Stimulated activated CD4-positive, alpha-beta T cell treated with anti-CD3 and anti-CD28 coated beads, Interleukin-12 subunit alpha, Interleukin-12 subunit beta, amount 100 ng/mL, for 24 hours (primary cell): Measurements from ENCODE around the gene FAM25A.
"Not testable (repeated sequence)": the region's sequence is repeated elsewhere in the genome, so short reads cannot be mapped to it uniquely, and the experiment has no call there.

Source experiments
- DNase-seq, 2 experiments: peaks; one replicate each; pipeline ENCODE4 v3.0.0-alpha.2; 2020; ENCODE audit warnings: low read depth in 2 of 2

The FAM25A gene

DNA sequence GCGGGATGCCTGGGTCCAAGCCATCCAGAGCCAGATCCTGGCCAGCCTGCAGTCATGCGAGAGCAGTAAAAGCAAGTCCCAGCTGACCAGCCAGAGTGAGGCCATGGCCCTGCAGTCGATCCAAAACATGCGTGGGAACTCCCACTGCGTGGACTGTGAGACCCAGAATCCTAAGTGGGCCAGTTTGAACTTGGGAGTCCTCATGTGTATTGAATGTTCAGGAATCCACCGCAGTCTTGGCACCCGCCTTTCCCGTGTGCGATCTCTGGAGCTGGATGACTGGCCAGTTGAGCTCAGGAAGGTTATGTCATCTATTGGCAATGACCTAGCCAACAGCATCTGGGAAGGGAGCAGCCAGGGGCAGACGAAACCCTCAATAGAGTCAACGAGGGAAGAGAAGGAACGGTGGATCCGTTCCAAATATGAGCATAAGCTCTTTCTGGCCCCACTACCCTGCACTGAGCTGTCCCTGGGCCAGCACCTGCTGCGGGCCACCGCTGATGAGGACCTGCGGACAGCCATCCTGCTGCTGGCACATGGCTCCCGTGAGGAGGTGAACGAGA lies 10.9 kb upstream of the FAM25A start:
- not testable (repeated sequence) for DNase-seq

DNA sequence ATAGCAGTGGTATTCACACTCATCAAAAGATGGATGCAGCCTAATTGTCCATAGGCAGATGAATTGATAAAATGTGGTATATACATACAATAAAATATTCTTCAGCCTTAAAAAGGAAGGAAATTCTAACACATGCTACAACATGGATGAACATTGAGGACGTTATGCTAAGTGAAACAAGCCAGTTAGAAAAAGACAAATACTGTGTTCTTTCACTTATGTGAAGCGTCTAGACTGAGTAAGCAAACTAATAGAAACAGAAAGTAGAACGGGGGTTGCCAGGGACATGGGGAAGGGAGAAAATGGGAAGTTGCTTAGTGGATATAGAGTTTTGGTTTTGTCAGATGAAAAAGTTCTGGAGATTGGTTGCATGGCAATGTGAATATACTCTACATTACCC lies 6.6 kb upstream of the FAM25A start:
- DNase-seq: not testable (repeated sequence)

DNA sequence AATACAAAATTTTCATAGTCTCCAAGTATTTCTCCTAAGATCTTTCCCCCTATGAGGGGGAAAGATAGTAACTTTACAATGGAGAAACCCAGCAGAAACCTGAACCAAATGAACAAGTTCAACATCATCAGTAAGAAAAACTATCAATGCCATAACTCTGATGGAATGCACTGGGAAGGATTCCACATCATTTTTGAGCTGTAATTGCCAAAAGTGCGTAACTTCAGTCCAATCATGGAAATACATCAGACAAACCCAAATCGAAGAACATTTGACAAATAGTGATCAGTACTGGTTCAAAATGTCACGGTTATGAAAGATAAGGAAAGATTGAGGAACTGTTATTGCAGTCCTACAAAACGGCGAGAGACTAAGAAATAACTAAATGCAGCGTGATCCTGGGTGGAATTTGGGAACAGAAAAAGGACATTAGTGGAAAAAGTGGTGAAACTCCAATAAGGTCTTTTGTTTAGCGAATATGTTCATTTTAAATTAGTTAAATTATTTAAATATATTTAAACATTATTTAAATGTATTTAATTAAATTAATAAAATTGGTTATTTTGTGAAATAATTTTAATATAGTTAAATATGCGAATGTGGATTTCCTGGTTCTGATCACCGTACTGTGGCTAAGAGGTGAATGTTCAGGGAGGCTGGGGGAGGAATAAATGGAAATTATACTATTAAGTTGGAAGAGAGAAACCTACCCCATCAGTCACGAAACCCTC lies 4.9 kb upstream of the FAM25A start:
- DNase-seq: not testable (repeated sequence)

DNA sequence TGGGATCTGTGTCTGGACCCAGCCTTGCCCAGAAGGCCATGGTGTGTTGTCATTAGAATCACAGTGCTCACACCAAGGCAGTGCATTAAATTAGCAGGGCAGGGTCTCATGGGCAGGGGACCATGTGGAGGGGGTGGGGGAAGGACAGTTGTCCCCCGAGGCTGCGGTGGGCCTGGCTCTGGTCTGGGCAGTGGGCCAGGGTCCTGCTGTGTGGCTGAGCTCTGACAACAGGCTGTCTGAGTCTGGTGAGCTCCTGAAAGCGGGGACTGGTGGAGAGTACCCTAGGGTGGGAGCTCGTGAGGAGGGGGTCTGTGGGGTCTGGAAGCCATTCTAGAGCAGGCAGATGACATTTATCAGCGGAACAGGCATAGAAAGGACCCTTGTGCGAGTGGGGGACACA lies 2.0 kb upstream of the FAM25A start:
- DNase-seq: not testable (repeated sequence)

DNA sequence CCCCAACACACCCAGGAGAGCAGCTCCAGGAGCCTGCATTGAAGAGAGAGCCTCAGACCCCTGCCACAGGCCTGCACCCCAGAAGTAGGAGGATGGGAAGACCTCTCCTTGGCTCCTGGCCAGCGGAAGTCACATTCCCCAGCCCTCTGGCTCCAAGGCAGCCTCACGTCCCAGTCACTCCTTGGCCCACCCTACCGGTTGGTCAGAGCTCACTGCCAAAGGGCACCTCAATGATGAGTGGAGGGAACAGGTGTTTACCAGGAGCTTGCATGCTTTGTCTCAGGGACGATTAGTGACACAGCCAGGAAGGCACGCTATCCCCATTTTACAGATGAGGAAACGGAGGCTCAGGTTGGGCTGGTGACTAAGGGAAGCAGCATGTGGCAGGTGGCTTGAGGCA lies 1.0 kb upstream of the FAM25A start:
- DNase-seq: not testable (repeated sequence)

DNA sequence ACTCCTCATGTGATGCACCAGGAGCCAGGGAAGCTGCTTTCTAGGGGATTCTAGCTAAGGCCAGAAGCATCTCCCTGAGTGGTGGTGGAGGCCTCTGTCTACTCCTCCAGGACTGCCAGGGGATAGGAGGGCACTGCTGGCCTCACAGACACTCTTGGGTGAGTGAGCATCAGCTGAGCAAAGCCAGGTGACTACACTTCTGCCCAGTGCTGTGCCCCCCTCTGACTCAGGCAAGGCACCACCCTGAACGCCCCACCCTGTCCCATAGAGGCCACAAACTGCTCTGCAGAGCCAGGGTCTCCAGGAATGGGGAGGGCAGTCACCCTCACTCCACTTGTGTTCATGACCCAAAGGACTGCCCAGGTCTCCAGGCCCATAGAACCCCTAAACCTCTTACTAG lies 590 bp upstream of the FAM25A start:
- DNase-seq: not testable (repeated sequence)

DNA sequence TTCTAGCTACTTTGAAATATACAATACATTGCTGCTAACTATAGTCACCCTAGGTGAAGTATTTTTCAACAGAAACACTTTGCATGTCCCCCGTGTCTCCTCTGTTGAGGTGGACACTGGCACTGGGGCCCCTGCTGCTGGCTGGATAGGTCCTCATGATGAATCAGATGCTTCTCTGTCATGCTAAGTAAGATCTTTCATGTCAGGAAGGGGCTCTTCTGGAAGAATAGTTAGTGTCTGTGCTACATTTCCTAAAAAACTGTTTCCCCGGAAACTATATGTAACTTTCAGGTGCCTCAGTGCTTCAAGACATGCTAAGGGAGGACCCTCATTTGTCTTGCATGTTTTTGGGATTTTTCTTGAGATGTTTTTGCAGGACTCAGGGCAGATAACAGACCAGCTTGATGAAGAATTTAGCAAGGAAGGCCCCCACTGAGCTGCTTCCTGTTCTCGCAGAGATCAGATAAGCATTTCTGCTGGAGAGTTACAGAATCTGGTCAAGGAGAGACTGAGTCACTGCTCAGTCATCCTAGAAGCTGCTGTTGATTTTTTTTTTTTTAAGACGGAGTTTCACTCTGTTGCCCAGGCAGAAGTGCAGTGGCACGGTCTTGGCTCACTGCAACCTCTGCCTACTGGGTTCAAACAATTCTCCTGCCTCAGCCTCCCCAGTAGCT lies 5.3 kb downstream of the FAM25A start:
- DNase-seq: not testable (repeated sequence)

DNA sequence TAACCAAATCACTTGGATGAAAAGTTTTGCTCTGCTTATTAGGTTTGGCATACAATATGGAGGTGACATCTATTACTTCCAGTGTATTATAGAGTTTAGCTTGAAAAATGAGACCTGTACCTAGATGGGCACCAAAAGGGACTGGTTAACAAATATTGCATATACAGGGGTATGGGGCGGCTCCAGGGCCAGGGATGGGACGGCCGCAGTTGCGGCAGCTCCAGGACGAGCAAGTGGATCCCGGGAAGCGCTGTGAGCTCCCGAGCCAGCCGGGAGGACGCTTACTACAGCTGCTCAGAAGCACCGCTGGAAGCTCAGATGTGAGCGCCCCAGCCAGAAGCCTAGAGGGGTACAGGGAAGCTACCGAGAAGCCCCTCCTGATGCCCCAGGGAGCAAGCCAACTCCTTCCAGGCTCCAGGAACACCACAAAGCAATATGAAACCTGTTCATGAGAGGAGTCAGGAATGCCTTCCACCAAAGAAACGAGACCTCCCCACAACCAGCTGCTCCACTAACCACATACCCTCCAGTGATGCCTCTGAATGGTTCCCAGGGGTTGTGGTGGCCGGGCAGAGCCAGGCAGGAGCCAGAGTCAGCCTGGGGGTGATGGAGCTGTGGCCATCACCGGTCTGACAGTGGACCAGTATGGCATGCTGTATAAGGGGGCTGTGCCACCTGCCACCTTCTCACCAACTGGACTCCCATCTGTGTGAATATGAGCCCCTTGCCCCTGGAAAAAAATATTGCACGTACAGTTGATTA lies 6.8 kb downstream of the FAM25A start:
- DNase-seq: not testable (repeated sequence)

DNA sequence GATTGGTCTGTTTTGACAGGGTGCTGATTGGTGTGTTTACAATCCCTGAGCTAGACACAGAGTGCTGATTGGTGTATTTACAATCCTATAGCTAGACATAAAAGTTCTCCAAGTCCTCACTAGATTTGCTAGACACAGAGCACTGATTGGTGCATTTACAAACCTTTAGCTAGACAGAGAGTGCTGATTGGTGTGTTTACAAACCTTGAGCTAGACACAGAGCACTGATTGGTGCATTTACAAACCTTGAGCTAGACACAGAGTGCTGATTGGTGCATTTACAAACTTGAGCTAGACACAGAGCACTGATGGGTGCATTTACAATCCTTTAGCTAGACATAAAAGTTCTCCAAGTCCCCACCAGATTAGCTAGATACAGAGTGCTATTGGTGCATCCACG lies 10.3 kb downstream of the FAM25A start:
- DNase-seq: not testable (repeated sequence)

DNA sequence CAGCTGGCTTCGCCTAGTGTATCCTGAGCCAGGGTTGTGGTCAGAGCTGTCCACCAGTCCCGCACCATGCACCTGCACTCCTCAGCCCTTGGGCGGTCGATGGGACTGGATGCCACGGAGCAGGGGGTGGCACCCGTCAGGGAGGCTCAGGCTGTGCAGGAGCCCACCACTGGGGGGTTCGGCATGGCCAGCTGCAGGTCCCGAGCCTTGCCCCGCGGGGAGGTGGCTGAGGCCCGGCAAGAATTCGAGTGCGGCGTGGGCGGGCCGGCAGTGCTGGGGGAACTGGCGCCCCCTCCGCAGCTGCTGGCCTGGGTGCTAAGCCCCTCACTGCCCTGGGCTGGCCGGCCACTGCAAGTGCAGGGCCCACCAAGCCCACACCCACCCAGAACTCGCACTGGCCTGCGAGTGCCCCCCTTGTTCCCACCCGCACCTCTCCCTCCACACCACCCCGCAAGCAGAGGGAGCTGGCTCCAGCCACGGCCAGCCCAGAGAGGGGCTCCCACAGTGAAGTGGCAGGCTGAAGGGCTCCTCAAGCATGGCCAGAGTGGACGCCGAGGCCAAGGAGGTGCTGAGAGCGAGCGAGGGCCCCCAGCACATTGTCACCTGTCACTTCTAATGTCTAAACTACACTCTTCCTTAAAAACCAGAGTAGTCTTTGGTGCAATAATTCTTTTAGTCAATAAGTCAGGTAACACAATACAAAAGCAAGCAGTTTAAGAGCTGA lies 11.0 kb downstream of the FAM25A start:
- no peak for DNase-seq

DNA sequence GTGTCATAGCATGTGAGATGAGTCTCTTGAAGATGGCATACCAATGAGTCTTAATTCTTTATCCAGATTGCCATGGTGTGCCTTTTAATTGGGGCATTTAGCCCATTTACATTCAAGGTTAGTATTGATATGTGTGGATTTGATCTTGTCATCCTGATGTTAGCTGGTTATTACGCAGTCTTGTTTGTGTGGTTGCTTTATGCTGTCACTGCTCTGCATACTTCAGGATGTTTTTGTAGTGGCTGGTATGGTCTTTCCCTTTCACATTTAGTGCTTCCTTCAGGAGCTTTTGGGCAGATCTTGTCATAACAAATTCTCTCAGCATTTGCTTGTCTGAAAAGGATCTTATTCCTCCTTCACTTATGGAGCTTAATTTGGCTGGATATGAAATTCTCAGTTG lies 16.5 kb downstream of the FAM25A start:
- DNase-seq: no peak

DNA sequence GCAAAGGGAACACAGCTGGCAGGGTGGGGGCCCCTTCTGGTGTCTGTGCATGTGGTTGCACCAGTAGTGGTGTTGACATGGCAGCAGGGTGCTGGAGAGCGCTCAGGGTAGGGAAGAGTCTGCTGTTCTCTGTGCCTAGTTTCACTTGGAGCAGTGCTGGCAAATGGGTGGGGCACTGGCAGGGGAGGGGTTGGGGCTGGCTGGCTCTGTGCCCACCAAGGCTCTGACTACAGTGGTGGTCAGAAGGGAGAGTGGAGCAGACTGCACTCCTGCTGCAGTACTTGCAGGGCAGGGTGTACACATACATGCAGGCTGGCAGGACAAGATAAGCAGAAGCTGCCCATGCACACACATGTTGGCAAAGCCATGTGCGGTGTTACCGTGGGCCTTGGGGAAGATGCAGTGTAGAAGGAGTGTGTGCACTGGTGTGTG lies 18.2 kb downstream of the FAM25A start:
- no peak for DNase-seq

DNA sequence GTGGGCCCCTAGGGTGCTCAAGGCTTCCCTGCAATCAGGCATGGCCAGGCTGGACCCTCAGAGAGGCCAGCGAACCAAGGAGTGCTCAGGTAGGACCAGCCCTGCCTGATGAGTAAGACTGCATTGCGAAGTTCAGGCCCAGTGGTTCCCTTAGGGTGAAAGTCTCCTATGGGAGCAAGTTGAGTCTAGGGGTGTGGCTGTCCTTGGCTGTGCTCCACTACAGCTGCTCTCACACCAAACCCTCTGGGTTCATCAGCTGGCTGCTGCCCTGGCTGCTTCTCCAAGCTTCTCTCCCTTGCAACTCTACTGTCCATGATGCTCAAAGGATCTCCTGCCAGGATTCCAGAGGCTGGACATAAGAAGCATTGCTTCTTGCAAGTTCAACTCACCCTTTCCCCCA lies 18.7 kb downstream of the FAM25A start:
- no peak for DNase-seq

DNA sequence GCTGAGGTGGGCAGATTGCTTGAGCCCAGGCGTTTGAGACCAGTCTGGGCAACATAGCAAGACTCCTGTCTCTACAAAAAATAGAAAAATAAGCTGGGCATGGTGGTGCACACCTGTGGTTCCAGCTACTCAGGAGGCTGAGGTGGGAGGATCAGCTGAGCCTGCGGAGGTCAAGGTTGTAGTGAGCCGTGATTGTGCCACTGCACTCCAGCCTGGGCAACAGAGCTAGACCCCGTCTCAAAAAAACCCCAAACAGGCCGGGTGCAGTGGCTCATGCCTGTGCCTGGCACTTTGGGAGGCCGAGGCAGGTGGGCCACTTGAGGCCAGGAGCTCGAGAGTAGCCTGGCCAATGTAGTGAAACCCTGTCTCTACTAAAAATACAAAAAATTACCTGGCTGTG lies 23.5 kb downstream of the FAM25A start:
- not testable (repeated sequence) for DNase-seq

DNA sequence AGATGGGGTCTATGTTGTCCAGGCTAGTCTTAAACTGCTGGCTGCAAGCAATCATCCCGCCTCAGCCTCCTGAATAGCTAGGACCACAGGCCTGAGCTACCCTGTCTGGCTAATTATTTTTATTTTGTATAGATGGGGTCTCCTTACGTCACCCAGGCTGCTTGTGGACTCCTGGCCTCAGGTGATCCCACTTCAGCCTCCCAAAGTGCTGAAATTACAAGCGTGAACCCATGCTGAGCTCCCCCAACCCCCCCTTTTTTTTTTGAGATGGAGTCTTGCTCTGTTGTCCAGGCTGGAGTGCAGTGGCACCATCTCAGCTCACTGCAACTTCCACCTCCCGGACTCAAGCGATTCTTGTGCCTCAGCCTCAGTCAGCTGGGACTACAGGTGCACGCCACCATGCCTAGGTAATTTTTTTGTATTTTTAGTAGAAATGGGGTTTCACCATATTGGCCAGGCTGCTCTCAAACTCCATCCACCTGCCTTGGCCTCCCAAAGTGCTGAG lies 25.4 kb downstream of the FAM25A start:
- no peak for DNase-seq

DNA sequence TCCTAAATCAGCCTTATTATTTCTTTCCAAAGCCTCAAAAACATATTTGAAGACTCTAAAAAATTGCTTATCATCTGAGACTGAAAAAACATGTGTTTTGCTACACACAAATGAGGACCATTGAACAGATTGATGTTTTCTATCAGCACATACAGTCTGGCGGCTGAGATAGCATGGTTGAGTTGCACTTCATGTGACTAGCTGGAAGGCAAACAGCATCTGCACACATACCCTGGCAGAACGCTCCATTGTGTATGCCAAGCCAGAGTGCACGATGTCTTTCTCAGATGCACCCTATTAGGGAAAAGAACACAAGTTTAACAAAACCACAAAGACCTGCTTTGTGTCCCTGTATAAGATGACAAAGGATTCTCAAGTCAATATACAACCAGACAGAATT lies 33.0 kb downstream of the FAM25A start:
- no peak for DNase-seq

DNA sequence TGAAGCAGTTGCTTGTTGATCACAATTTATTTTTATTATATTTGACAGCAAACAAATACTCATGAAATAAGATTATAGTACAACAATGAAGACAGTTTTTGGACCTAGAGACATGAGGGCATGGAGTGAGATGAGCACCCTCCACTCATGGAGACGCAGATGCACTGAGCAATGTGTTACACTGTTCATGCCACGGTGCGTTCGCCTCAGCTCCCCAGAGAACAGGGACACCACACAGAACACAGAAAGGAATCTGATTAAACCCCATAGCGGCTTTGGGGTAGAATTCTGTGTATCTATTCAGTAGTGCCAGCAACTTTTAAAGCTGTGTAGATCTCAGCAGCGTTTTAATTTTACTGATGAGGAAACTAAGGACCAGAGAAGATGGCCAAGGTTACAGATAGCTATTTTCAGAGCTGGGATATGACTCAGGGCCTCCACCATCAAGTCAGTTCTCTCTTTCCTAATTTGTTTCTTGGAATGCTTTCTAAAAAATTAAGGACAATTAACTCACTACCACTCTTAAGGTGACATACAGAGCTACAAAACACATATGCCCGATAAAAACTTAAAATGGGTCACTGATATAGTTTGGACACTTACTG lies 33.6 kb downstream of the FAM25A start:
- DNase-seq: no peak

DNA sequence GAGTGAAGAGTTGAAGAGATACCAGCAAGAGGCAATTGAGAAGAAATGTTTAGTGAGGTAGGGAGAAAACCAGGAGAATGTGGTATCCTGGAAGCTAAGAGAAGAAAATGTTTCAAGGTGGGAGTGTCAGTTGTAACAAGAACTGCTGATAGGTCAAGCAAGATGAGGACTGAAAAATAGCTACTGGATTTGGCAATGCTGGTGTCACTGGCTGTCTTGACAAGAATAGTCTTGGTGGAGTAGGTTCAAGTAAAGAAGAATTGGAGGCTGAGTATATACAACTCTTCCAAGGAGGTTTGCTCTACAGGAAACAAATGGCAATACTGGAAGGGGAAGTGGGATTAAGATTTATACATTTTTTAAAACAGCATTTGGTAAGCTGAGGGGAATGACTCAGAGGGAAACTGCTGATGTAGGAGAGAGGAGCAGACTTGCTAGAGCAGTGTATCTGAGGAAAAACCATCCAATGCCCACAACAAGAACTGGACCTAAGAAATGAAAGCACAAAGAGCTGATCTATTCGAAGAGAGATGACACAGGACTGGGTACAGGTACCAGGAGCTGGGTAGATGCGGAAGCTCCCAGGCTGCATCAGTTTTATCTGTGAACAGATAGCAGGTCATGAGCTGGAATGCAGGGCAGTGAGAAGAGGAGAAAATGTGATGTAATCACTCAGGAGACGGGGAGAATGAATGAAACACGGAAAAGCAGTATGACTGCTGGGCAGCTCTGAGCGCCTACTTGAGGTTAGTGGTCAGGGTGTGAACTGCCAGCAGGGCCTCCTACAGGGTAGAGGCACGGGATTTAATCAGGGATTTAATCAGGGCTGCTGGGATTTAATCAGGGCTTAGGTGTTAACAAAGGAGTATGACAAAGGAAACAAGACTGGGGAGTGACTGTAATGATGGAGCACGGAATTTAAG lies 34.5 kb downstream of the FAM25A start:
- no peak for DNase-seq

DNA sequence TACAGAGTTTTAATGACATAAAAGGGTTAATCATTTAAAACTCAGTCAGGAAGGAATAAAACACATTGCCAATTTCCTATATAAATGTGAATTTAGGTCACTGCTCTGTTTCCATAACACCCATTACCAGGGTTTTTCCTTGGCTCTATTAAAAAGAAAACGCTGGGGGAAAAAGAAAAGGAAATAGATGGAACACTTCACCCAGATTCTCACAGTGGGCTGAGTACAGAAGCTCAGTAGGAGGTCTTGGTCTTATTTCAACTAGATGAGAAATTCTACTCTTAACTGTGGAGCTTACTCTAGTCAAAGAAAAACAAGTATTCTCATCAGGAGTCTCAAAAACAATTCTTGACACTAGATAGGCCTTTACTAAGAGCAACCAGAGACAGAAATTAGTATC lies 38.1 kb downstream of the FAM25A start:
- no peak for DNase-seq

DNA sequence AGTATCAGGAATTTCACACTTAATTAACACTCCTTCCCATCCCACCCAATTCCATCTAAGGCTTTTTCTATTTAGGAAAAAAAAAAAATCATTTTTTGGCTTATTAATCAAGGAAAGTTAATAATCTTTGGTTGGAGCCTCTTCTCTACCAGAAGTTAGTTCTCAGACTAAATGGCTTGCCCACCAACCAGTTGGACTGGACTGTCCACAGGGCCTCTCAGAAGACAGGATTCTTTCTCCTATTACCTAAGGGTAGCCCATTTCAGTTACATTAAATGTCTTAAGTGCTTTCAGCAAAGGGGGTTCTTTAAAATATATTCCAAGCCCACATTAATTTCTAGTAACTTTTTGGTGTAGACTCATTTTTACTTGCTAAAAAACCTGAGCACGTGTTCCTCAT lies 39.3 kb downstream of the FAM25A start:
- DNase-seq: no peak
